ENCODE measurements around the gene LRBA. TPM values are rescaled to one million over a fixed set of nuclear protein-coding genes. Genes with fewer than 3 reads are reported as not detected.

LRBA gene
- total RNA-seq, 4 donors from 2014 or later: 8.5 to 18.0 (median 11.9) TPM

DNA sequence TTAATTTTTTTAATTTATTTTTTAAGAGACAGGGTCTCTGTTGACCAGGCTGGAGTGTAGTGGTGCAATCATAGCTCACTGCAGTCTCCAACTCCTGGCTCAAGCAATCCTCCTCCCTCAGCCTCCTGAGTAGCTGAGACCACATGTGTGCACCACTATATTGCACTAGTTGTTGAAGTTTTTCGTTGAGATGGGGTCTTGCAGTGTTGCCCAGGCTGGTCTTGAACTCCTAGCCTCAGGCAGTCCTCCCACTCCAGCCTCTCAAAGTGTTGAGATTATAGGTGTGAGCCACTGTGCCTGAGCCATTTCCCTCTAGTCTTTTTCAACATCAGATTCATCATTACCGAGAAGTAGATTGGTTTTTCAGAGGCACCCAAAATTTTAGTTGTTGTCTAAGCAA is 771.2 kb downstream of the LRBA start:
- in situ Hi-C loops (cut with MboI; ENCODE audit: low sequenced_read_pairs in 4 of 4): loop anchor here in 1 of 4 donors (10.0 kb wide), 1 partner anchor 239 kb away; no protein-coding TSS in a partner anchor
- ATAC-seq (no peak), DNase-seq (no peak)
- no peak overlapping the region for H3K27ac ChIP-seq
- no peak overlapping the region for H3K4me3 ChIP-seq
- H3K4me1 ChIP-seq: no peaks in the 10 kb centered on the region
- no peaks in the 10 kb centered on the region for H3K36me3 ChIP-seq
- intact Hi-C loops (cut with DNase I; ENCODE audit: low total_unique reads): loop anchor here (2.0 to 5.0 kb wide), 2 partner anchors 233 to 262 kb away; no protein-coding TSS in a partner anchor
- no peaks in the 10 kb centered on the region for H3K9me3 ChIP-seq
- no peak for TF ChIP-seq POLR2A (IDR thresholded peaks at IDR 0.05)
- TF ChIP-seq CTCF (IDR thresholded peaks at IDR 0.05 in 4 of 5, conservative IDR thresholded peaks at IDR 0.05 in 1 of 5): no peak
- H3K27me3 ChIP-seq: no peaks in the 10 kb centered on the region

DNA sequence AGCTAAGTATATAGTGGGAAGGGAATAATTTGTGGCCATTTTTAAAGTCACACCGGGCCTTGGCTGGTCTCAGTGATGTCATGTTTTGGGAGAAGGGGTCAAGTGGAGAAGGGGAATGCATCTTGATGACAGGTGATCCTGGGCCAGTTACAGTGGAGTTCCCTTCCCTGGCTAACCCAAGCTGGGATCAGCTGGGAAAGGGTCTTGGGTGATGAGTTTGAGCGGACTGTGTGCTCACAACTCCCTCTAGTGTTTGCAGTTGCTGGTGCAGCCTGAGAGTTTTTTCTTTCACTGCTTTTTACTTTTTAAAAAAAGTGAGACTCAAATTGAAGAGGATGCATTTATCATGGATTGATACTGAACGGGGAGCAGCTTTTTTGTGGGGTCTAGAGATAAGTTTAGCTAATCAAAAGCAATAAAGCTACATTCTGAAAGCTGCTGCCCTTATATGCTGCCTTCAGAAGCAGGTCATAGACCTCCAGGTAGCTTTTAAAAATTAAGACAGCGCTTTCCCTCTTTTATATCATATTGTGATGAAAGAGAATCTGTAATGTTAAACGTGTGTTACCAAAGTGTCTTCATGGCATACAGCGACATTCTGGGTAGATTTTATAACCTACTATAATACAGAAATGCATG is 772.1 kb downstream of the LRBA start:
- Histone ChIP-seq H3K4me1 (no peaks in the 10 kb centered on the region), H3K27me3 (no peaks in the 10 kb centered on the region), H3K27ac (no peak overlapping the region), H3K9me3 (no peaks in the 10 kb centered on the region), H3K36me3 (no peaks in the 10 kb centered on the region), H3K4me3 (no peak overlapping the region)
- ATAC-seq (no peak), DNase-seq (no peak)
- intact Hi-C loops (cut with DNase I; ENCODE audit: low total_unique reads): loop anchor here (2.0 to 5.0 kb wide), 2 partner anchors 232 to 261 kb away; no protein-coding TSS in a partner anchor
- TF ChIP-seq CTCF (IDR thresholded peaks at IDR 0.05 in 4 of 5, conservative IDR thresholded peaks at IDR 0.05 in 1 of 5) (peak in 4 of 5 experiments; percentile 44 to 74 (median 60)), POLR2A (IDR thresholded peaks at IDR 0.05) (no peak)
- in situ Hi-C loops (cut with MboI; ENCODE audit: low sequenced_read_pairs in 4 of 4): loop anchor here in 1 of 4 donors (10.0 kb wide), 1 partner anchor 238 kb away; no protein-coding TSS in a partner anchor

DNA sequence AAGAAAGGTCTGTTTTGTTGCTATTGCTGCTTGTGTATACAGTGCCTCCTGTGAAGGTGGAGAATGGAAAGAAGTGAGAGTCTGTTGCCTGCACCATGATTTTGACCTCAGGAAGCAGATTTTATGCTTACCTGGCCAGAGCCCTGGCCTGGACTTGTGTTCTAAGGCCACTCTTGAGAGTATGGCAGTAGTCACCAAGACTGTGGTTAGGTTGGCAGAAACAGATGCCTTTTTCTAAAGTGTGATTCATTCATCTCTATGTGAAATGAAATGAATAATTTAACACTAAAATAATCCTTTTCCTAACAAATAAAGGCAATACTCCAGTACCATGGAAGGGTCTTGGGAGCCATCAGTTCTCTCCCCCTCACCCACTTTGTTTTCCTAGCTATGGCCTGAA is 775.1 kb downstream of the LRBA start:
- Histone ChIP-seq H3K36me3 (no peaks in the 10 kb centered on the region), H3K4me1 (no peaks in the 10 kb centered on the region), H3K27me3 (no peaks in the 10 kb centered on the region), H3K9me3 (no peaks in the 10 kb centered on the region), H3K4me3 (no peak overlapping the region), H3K27ac (no peak overlapping the region)
- TF ChIP-seq CTCF (IDR thresholded peaks at IDR 0.05 in 4 of 5, conservative IDR thresholded peaks at IDR 0.05 in 1 of 5) (no peak), POLR2A (IDR thresholded peaks at IDR 0.05) (no peak)
- intact Hi-C loops (cut with DNase I; ENCODE audit: low total_unique reads): loop anchor here (5.0 kb wide), 1 partner anchor 258 kb away; no protein-coding TSS in a partner anchor
- DNase-seq (no peak), ATAC-seq (no peak)
- in situ Hi-C loops (cut with MboI; ENCODE audit: low sequenced_read_pairs in 4 of 4): loop anchor here in 1 of 4 donors (10.0 kb wide), 1 partner anchor 235 kb away; no protein-coding TSS in a partner anchor

- H3K9me3 ChIP-seq: no peaks in the 10 kb centered on the region
- no peaks in the 10 kb centered on the region for H3K4me1 ChIP-seq
- H3K27me3 ChIP-seq: no peaks in the 10 kb centered on the region
- in situ Hi-C loops (cut with MboI; ENCODE audit: low sequenced_read_pairs in 4 of 4): no loop called here
- H3K36me3 ChIP-seq: no peaks in the 10 kb centered on the region
- TF ChIP-seq POLR2A (IDR thresholded peaks at IDR 0.05) (no peak), CTCF (IDR thresholded peaks at IDR 0.05 in 4 of 5, conservative IDR thresholded peaks at IDR 0.05 in 1 of 5) (no peak)
- no peak for ATAC-seq
- intact Hi-C loops (cut with DNase I; ENCODE audit: low total_unique reads): no loop called here
- H3K4me3 ChIP-seq: no peak overlapping the region
- no peak for DNase-seq
- H3K27ac ChIP-seq: no peak overlapping the region
Observed at GRCh38 chr4:150238591-150238990, 776.5 kb downstream of the LRBA start.

All from gastrocnemius medialis (tissue), 4 donors.